Activated CD4-positive, alpha-beta T cell treated with anti-CD3 and anti-CD28 coated beads, Interleukin-2, Interleukin-4, amounts not matched to agents 100 ng/mL and 50 ng/mL, durations not matched to agents 16 hours and 8 hours (primary cell): ENCODE results near the gene PITPNB.
A peak's percentile ranks its signal among the peaks of the same experiment; 100 is the strongest.

Experiments
- DNase-seq: peaks from one replicate; pipeline ENCODE4 v3.0.0-alpha.2; 2020; ENCODE audit warnings: low spot score

PITPNB gene

DNA sequence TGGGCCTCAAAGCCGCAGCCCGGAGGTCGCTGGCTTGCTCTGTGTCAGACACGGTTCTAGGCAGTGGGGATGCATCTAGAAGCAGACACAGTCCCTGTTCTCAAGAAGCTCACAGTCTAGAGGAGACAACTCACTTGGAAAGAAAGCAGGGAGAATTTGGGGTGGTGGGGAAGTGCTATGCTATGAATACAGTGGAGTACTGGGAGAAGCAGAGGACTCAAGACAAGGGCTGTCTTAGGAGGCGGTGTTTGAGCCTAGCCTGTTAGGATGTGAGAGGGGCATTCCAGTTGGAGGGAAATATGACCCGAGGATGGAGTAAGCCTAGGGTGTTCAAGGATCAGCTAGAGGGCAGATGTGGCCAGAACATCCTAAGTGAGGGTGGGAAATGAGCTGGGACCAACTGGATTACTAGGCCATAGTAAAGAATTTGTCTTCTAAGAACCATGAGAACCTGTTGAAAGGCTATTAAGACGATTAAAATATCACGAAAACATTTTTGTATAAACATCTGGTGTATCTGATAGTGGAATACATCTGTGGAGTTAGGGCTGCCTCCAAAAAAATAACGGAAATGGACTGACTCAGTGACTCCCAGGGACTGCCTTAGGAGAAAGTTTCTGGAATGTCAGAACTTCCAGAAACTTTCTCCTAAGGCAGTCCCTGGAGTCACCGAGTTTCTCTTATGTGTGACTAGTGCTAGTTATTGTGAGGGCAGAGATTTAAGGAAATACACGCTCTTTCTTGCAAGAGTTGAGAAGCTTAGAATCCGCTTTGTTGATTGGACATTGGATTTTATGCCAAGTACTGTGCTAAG lies 1.1 kb upstream of the PITPNB start:
- no peak for DNase-seq

DNA sequence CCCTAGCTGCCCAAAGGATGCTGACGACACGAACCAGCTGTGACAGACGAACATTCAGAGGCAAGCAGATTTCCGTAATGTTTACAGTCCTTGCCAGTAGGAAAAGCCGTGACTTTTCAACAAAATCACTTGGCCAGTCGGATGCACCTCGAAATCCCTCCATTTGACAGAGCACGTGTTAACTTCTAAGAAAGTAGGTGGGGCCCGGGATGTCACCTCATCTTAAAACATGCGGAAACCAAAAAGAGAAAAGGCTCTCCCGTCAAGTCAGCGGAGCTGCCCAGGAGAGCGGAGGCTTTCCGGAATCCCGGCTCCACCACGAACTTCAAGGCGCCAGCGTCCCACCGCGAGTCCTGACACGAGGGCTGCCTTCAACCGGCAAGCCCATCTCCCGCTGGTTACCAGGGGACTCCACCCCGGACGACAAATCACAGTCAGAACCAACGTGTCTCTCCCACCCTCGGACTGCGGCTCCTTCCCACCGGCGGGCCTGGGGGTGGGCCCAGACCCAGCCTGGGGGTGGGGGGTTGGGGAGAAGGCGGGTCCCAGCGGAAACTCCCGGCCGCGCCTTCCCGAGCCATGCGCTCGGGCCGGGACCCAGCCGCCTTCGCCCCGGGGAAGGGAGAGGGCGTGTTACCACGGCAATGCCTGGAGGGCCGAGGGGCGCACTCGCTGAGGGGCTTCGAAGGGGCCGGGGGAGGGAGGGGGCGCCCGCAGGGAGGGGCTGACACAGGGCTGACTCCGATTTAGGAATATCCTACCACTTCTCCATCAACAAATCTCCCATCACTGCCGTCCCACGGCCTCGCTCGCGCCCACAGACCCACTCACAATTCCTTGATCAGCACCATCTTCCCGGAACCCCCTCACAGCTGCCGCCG lies 475 bp downstream of the PITPNB start:
- peak; percentile 54 for DNase-seq

DNA sequence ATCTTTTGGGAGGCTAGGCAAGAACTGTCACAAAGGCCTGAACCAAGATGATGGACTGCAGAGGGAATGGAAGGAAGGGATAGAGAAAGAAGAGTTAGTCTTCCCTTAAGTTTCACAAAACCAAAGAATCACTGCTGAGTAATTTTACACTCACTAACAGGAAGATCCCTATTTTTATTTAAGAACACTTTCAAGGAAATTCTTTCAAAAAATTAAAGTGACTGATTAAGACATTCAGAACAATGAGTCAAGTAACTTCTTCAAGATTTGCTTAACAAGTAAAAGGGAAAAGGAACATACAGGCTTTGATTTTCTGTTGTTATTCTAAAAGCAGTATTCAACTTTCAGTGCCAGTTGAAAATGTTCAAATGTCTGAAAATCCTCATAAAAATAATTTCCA lies 3.1 kb downstream of the PITPNB start:
- no peak for DNase-seq

DNA sequence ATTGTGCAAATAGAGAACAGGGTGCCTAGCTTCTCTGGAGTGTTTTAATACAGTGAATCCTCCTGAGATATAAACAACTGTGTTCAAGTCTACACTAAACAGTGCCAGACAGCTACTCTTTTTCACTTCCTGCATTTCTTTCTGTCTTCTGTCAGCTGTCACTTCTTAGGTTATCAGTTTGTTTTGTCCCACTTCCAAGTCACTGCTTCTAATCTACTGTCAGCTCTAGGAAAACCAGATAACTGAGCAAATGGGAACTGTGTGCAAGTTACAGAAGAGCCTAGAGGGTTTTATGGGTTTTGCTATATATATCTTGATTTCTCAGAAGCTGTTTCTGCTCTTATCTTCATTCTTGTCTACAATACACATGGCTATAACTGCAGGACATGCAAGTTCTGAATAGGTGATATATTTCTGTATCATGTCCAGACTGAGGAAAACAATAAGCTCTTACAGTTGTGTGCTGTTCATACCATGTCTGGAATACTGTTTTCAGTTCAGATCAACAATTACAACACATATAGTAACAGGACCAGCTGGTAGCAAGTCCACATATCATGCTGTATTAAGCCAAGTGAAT lies 5.8 kb downstream of the PITPNB start:
- DNase-seq, result no peak

DNA sequence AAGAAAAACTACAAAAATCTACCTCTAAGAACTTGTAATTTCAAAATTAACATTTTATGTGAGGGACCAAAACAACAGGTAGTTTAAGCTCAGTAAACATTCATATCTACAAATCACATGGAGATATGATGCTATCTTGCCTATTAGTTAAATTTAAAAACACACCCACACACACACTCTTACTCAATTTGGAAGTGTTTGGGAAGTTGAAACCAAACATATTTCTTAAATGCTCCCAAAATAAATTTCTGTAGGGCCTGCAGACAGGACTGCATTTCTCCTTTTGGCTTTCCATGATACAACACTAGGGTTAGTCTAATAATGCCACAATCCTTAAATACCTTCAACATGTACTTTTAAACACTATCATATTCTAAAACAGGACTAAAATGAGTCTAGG lies 7.0 kb downstream of the PITPNB start:
- DNase-seq, result no peak

DNA sequence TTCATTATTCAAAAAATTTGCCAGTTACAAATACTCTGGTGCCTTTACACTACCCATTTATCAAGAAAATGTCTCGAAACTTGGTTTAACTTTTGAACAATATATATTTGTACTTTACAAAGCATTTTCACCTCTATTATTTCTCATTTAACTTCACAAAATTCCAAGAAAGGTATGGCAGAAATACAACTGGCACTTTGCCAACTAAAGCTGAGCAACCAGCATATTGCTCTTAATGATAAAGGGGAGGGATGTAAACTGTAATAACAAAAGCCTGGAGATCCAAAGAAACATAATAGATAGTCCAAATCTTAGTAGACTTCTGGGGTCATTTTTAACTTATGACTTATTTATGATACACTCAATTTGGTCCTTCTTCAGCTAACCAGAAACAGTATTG lies 7.7 kb downstream of the PITPNB start:
- no peak for DNase-seq

DNA sequence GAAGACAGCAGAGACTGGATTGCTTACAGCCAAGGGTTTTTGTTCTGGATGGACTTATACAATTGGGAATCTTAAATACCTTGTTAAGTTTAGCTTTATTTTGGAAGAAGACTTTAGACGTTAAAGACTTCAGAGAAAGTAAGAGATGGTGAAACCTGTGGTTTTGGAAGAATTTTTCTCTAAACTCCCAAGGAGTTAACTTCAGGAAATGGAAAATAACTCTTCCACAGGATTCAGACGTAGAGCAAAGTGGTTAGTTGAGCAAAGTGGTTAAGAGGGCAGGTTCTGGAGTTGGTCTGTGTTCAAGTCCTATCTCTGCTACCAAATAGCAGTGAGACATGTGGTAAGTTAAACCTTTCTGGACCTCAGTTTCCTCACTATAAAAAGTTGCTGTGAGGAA lies 12.8 kb downstream of the PITPNB start:
- DNase-seq, result no peak

DNA sequence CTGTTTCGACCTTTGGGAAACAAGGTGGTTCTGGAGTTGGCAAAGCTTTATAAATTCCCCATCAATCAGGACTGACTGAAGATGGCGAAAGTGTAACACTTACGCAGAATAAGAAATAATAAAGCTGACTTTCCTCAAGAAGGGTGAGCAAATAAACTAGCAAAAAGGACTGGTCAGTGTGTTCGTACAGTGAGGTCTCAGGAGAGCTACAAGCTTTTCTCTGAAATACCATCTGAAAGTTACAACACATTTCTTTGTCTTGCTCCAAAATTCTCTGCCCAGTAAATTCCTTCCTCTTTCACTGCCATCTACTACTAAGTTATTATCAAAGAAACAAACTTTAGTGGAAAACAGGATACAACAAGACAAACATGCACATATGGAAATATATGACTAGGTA lies 13.4 kb downstream of the PITPNB start:
- DNase-seq, result no peak

DNA sequence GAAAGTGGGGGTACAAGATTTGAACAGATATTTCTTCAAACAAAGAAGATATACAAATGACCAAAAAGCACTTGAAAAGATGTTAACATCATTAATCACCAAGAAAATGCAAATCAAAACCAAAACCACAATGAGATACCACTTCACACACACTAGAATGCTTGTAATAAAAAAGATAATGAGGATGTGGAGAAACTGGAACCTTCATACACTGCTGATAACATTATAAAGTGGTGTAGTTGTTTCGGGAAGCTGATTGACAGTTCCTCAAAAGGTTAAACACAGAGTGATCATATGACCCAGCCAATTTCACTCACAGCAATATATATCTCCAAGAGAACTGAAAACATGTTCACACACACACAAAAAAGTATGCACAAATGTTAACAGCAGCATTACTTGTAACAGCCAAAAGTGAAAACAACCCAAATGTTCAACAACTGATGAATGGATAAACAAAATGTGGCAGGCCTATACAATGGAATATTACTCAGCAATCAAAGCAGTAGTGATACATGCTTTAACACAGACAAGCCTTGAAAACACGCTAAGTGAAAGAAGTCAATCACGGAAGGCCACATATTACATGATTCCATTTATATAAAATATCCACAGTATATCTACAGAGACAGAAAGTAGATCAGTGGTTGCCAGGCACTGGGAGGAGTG lies 15.1 kb downstream of the PITPNB start:
- peak; percentile 25 for DNase-seq

DNA sequence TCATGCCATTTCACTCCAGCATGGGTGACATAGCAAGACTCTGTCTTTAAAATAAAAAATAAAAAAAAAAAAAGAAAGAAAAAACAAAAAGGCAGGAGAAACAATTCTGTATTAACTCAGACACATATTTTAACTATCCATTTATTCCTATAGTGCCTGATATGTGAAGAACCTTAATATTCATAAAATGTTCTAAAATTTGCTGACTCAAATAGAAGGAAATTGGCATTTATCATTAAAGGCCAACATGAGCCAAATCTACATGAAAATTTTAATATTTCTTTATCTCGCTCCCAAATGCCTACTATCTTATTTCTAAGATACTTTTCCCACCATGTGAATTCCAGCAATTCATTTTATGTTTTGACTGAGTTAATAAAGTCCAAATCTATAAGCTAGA lies 18.9 kb downstream of the PITPNB start:
- no peak for DNase-seq

DNA sequence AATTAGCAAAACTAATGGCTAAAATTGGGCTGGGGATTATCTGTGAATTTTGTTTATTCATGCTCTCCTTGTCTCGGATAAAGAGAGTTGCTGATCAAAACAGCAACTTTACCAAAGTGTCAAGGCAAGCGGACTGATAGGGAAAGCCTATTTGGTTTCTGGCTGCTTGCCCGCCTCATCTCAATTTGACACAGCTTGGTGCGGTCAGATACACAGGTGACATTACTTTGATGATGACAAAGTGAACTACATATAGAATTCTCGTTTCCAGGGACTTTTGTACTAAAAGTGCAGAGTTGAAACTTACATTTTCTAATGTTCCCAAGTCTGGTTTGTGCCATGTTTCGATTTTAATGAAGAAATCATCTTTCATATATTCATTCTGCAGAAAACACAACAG lies 22.8 kb downstream of the PITPNB start:
- DNase-seq, result peak; percentile 58

DNA sequence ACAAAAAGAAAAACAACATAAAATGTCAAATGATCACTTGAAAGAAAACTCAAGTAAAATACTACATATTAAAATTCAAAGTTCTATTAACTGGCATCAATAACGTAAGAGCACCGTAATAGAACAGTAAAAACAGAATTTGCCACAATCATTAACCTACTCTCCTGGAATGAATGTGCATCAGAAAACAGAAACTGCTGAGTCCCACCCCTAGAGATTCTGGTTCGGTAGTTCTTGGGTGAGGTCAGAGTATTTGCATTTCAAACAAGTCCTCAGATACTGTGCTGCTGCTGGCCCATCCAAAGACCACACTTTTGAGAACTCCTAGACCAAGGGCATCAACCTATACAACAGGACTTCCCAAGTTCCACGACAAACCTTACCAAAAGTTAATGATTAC lies 23.5 kb downstream of the PITPNB start:
- DNase-seq, result peak; percentile 57

DNA sequence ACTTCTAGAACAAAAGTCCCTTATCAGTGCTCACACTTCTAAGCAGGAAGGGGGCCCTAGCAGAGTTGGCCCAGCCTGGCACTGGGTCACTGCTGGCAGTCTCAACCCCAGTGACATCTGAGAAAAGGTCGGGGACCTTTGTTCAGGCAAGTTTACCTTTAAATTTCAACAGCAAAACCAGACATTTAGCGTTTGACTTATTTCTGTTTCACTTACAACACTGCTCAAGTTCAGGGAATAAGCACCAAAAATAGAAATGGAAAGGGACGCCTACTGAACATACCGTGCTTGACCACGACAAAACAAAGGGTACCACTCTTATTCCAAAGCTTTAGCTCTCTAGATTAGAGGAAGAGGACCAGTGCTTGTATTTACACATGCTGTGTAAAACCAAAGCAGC lies 26.2 kb downstream of the PITPNB start:
- DNase-seq, result no peak

DNA sequence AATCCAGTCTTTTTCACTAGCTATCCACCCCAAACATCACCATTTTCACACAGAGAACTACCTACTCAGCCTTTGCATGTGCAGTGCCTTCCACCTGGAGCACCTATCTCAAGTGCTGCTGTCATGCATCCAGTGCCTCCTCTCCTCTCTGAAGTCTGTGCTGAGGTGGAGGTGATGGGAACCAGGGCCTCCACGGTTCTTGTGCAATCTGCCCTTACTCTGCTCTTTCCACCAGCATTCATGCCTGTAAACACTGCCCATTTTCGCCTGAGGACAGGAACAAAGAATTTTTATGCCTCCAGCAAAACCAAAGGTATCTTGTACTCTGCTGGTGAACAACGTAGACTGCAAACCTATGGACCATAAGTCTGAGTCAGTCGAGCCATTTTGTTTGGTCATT lies 27.0 kb downstream of the PITPNB start:
- no peak for DNase-seq

DNA sequence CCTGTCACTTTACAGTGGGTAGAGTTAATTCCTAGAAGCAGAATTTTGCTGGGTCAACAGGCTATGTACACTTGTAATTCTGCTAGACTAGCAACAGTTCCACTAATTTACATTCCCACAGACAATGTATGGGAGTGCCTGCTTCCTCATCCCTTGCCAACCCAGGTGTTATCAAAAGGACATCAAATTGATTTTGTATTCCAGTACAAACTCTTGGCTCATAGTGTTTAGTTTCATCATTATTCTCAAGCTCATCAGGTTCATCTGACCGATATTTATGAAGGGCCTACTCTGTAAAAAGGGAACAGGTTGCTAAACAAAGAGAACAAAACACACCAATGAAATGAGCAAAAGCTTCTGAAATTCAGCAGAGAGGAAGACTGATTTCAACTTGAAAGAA lies 30.7 kb downstream of the PITPNB start:
- no peak for DNase-seq

DNA sequence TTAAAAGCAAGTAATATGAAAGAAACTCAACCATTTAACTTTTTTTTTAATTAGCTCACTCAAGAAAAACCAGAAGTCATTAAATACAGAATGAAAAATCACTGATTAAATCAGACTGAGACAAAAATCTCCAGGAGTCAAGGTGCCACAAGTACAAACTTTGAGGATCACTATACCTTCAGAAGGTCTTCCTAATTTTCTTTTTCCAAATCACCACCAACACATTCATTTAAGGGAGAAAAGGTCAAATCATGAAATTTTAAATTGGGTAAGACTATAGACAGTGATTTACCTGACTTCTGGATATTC lies 32.3 kb downstream of the PITPNB start:
- DNase-seq, result no peak

DNA sequence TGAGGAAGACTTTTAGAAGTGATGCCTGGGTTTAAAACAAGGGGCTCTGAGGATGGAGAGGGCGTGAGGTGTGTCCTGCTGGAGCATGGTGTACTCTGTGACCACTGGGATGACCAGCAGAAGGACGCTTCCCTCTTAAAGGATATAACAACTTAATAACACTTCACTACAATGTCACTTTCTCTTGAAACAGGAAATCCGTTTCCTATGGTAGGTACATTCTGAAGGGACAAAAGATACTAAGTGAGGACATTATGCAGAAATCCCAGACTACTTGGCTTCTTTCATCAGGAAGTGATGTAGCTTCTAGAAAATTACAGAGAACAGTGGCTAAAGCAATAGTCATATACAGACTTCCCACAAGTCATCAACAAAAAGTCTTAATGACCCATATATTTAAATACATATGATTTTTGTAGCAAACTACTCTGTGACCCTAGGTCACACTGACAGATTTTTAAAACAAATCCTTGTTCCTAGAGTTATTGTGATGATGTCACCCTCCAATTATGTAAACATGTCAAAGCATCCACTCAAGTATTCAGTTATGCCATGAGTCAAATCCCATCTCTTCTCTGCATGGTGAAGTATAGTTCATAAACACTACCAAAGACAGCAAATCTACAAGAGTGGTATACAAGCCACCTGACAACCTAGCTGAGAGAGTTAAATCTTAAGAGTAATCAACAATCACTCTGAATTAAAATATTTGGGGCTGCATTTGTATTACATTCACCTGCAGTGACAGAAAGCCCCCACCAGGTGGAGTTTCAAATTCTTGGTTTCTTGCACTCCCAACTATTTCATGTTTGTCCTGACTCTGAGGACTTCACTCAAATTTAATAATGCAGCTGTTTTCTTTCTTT lies 32.8 kb downstream of the PITPNB start:
- DNase-seq, result peak; percentile 38

DNA sequence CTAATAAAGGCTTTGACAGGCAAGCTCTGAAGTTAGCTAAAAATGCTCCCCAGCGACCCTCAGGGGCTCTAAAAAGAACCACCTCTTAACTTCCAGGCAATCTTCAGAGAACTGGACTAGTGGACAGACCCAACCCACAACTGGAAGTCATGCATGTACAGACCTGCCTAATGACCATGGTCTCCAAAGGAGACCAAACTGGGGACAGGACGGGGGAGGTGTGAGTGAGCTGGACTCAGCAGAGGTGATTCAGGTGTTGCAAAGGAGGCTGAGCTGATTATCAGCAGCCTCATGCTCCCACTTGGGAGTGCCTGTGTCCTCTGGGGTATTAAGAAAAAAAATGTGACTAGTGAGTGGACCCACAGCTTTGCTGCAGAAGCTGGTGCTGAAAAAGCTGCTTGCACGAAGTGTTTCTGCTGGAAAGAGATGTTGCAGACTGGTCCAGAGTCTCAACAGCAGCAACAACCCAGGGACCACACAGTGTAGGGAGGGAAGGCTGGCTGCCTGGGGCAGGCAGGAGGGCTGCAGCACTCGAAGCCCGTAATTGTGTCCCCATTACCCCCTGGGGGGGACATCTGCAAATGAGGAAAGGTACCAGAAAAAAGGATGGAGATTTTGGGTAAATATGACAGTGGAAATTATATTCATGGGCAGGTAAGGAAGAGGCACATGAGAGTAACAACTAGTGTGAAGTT lies 35.3 kb downstream of the PITPNB start:
- DNase-seq, result no peak

DNA sequence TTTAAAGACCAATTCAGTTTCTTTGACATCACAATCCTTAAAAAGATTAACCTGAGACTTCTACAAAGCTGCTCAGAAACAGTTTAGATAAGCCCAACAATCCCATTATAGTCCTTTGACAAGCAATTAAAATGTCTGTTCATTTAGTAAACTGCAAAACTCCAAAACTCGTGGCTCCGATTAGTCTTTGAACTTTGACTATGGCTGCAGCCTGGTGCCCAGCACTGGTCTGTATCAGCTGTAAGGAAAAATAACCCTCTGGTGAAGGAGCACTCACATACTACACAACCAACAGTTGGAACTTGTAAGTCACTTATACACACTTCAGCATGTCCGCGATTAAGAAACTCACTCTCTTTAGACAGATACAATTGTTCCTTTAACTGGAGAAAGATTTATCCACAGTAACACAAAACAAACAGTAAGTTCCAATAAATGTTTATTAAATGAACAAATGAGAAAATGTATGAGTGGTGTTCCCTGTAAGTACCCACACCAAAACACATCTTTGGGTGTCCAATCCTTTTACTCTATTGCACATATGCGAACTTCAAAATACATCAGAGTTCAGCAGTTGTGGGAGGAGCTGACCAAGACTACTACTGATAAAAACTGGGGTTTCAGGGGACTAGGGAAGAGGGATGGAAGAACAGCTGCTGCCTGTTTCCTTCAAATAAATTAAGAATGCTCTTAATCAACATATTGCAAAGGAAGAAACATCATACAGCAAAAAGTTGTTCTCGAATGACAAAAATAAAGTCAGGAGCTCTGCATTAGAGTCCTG lies 36.4 kb downstream of the PITPNB start:
- no peak for DNase-seq

DNA sequence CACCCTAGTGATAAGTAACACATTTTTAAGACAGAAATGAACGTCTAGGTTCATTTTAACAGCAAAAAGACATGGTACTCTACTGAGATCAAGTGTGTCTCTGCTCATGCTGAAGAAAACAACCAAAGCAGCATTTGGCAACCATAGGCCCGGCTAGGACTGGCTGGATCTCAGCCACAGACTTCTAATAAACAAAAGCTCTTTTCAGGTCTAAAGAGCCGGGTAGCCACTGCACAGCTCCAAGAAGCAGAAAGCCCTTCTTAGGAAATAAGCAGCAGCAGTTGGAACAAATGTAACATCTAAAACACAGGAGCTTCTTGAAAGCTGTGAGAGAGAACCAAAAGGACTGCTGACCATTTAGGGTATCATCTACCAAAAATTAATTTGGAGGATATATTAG lies 37.6 kb downstream of the PITPNB start:
- DNase-seq, result no peak
